Erythroblast (primary cell): ENCODE measurements around the gene BNIP5.

Experiments used
- GATA1 ChIP-seq: IDR thresholded peaks from 2 replicates; pipeline ENCODE4 v1.6.1; 2011; ENCODE audit warnings: low read depth, mild to moderate bottlenecking, control low read depth, low read length, moderate library complexity
- POLR2A ChIP-seq: IDR thresholded peaks from 2 replicates; pipeline ENCODE4 v1.6.1; 2011; ENCODE audit warnings: mild to moderate bottlenecking, low read length

GRCh38 chr6:36346486-36347273 lies 10.0 kb upstream of the BNIP5 start:
- TF ChIP-seq POLR2A: no peak
- no peak for TF ChIP-seq GATA1
